GM19238 (cell line): ENCODE results near the gene ALPK1.

Source experiments
- DNase-seq: peaks from one replicate; pipeline ENCODE4 v3.0.0; 2011; ENCODE audit warnings: low spot score; ENCODE audit not compliant: insufficient read length

The ALPK1 gene

GRCh38 chr4:112327965-112328733, 31.0 kb downstream of the ALPK1 start:
- DNase-seq = no peak

DNA sequence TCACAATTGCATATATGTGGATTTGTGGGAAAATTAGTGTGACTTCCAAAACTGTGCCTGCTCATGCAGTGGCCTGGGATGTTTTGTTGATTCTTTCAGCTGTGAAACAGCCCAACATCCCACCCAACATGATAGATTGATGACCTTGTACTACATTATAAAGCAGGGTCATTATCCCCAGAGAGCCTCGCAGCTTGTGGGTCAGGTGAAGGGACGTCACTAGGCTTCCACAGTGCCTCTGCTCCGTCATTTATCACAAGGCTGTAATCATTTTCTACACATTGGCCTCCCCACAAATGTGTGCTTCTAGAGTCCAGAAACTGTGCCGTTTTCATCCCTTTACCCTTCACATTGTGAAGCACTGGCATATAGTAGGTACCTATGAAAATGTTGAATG, 31.6 kb downstream of the ALPK1 start:
- DNase-seq = no peak

GRCh38 chr4:112329672-112330375, 32.7 kb downstream of the ALPK1 start:
- no peak for DNase-seq

- no peak for DNase-seq
Observed at GRCh38 chr4:112330921-112331320, 33.8 kb downstream of the ALPK1 start.

DNA sequence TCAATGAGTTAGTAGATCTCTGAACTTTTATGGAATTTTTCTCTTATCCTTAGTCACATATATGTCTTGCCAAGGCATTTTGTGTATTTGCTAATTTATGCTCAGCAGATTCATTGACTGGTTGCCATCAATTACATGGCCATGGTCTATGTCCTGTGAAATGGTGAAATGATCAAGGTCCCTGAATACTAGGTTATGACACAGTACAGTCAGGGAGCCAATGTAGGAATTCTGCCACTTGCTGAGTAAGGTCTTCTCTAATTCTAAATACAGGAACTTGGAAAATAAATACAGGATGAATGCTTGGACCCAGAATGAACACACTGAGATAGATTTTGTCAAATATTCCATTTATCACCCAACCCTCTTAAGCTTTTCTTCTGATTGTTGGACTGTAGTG, 35.2 kb downstream of the ALPK1 start:
- no peak for DNase-seq

GRCh38 chr4:112340023-112340422, 42.9 kb downstream of the ALPK1 start:
- no peak for DNase-seq

DNA sequence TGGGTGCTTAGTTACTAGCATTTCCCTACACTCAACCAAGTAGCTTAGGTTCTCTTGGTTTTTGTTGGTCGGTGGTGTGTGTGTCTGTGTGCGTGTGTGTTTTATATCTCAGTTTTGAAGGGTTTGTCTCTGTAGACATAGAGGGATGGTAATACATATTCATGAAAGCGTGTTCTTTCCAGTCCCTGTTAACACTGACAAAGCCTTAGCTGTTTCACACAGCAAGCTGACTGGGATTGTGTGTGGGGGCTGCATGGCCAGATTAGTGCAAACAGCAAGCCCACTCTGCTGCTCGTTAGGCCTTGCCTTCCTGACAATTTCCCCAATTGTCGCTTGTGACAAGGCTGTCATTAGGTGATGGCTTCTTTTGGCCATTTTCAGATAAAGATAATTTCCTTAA, 43.9 kb downstream of the ALPK1 start:
- no peak for DNase-seq

GRCh38 chr4:112343330-112344080, 46.3 kb downstream of the ALPK1 start:
- DNase-seq = no peak

DNA sequence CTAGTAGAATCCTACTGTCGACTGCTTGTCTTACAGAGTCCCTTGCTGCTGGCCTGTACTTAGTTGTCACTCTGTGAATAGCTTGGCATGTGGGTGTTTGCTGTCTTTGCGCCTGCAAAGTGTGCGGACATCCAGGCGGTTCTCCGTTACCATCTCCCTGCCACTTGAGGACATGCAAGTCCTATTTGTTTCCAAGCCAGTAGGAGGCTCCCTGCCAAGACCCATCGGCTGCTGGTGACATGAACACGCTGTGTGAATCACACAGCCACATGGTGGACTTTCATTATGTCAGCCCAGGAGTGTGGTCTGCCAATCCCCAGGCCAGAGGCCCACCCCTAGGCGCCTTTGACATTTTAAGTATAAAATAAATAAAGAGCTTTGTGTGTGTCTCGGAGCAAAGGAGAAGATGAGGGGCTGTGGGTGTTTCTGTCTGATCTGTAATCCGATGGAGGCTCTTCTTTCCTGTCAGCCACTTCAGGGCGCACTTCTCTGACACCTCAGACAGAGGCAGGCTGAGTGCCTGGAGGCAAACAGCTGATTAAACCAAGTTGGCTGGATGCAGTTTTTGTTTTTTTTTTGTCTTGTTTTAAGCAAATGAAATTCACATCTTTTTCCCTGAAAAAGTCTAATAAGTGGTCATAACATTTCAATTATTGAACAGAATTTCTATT, 51.5 kb downstream of the ALPK1 start:
- DNase-seq = no peak

- DNase-seq = no peak
Observed at GRCh38 chr4:112352736-112353135, 55.6 kb downstream of the ALPK1 start.

DNA sequence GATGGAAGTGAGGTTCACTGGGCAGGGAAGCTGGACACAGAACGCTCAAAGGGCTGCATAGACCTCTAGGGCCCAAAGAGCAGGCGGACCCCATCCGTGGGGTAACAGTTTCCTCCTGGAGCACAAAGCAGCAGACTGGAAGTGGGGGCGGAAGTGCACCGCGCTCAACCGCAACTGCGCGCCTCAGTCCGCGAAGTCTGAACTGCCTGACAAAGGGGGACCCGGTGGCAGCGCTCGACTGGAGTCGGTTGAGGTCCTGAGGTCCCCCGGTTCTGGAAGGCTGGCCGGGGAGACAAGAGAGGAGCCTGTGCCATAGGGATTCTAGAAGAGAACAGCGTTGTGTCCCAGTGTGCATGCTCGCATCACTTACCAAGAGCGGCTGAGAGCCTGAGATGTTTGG, 58.5 kb downstream of the ALPK1 start:
- no peak for DNase-seq

DNA sequence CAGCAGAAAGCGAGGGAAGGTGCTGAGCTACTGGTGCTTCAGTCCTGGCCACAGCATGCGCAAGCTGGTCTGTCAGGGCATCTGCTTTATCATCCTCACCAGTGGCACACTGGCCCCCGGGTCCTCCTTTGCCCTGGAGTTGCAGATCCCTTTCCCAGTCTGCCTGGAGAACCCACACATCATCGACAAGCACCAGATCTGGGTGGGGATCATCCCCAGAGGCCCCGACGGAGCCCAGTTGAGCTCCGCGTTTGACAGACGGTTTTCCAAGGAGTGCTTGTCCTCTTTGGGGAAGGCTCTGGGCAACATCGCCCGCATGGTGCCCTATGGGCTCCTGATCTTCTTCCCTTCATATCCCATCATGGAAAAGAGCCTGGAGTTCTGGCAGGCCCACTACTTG, 60.3 kb downstream of the ALPK1 start:
- no peak for DNase-seq

DNA sequence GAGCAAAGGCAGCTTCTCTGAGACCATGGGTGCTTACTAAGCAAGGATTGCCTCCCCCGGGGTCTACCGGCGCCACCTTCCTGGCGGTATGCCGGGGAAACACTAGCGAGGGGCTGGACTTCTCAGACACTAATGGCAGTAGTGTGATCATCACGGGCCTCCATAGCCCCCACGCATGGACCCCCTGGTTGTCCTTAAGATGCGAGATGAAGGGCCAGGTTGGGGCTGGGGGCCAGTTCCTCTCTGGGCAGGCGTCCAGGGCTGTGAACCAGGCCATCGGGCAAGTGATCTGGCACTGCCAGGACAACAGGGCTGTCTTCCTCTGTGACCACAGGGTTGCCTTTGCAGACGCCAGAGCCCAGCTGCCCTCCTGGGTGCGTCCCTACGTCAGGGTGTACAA, 60.7 kb downstream of the ALPK1 start:
- DNase-seq = no peak

DNA sequence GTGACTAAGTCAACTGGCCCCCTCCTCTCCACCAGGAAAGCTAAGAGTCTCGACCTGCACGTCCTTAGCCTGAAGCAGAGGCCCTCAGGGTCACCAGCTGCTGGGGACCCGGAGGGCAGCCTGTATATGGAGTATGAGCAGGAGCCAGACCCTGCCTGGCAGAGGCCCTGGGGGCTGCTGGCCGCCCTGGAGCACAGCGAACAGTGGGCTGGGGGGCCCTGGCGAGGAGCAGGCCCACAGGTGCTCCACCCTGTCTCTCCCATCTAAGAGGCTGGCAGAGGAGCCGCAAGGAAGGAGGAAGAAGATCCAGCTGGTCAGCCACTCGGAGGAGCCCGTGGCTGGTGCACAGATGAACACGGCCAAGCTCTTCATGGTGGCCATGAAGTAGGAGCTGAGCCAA, 61.2 kb downstream of the ALPK1 start:
- no peak for DNase-seq

DNA sequence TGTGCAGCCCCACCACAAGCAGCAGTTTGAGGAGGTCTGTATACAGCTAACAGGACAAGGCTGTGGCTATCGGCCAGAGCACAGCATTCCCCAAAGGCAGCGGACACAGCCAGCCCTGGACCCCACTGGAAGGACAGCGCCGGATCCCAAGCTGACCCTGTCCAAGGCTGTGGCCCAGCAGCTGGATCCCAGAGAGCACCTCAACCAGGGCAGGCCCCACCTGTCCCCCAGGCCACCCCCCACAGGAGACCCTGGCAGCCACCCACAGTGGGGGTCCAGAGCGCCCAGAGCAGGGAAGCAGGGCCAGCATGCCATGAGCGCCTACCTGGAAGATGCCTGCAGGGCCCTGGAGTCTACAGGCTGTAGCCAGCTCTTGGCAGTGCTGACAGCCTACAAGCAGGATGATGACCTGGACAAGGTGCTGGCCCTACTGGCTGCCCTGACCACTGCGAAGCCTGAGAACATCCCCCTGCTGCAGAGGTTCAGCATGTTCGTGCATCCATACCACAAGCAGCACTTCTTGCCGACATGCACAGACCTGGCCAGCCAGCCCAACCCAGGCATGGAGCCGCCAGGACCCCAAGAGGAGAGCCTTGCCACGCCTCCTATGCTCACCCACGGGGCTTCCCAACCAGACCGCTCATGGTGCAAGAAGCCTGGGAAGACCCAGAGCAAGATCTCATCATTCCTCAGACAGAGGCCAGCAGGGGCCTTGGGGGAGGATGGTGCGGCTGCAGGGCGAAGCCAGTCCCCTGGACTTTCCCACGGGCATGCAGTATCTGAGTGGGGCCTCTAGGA, 62.0 kb downstream of the ALPK1 start:
- DNase-seq = no peak

DNA sequence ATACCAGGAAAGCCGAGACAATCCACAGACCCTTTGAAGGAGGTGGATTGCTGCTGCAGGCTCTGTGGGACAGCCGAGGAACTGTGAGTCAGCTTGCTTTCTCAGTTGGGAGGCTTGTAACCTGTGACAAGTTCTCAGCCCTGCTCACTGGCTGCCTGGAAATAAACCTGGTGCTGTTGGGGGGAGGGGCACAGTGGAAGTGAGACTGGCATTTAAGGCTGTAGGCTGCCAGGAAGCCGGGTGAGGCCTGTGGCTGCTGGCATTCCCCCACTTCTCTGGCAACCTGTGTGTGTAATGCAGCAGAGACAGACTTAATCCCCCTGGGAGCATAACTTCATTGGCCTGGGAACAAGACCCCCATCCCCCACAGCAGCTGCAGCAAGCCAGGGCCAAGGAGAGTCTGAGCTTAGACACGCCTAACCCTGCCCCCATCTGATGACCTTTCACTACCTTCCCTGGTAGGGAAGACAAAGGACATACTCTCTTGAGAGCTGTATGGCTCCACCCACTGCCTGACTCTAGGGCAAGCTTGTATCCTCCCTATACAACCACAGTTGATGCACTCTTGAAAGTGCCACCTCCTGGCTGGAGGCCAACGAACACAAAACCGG, 64.1 kb downstream of the ALPK1 start:
- no peak for DNase-seq

GRCh38 chr4:112370466-112370865, 73.3 kb downstream of the ALPK1 start:
- no peak for DNase-seq

DNA sequence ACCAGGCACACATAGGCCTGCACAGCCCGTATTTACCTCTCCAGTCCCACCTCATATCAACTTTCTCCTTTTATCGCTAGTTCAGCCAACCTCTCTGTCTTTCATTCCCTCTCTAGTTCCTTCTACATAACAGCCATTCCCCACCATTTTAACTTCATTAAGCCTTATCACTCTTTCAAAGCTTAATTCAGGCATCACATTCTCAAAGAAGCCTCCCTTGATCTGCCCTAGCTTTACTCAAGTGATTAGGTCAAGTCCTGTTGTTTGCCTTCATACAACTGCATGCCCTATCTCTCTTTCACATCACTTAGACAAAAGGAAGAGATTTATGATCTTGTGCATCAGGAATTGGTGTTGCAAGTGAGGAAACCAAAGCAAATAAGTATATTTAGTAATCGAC, 74.2 kb downstream of the ALPK1 start:
- DNase-seq = no peak

GRCh38 chr4:112374850-112375249, 77.7 kb downstream of the ALPK1 start:
- no peak for DNase-seq

GRCh38 chr4:112377171-112377570, 80.0 kb downstream of the ALPK1 start:
- no peak for DNase-seq
